Suprapubic skin (tissue), 4 donors: ENCODE results near the gene TRPV6. TPM values are rescaled to one million over a fixed set of nuclear protein-coding genes. Genes with fewer than 3 reads are reported as not detected.

Source experiments
- DNase-seq, 2 donors: peaks; one replicate each; pipeline ENCODE4 v3.0.0-alpha.2; 2019; ENCODE audit warnings: low spot score in 2 of 2
- H3K27ac ChIP-seq: fragments of 200-600 bp; sonication (generic); one replicate; pipeline ENCODE4 v1.5.1; 2019
- H3K27me3 ChIP-seq: fragments of 200-600 bp; sonication (generic); one replicate; pipeline ENCODE4 v1.5.1; 2019
- H3K36me3 ChIP-seq: fragments of 200-600 bp; sonication (generic); one replicate; pipeline ENCODE4 v1.5.1; 2019
- H3K4me1 ChIP-seq: fragments of 200-600 bp; sonication (generic); one replicate; pipeline ENCODE4 v1.5.1; 2019
- H3K4me3 ChIP-seq: fragments of 200-600 bp; sonication (generic); one replicate; pipeline ENCODE4 v1.5.1; 2019; ENCODE audit warnings: mild to moderate bottlenecking
- H3K9me3 ChIP-seq: fragments of 200-600 bp; sonication (generic); one replicate; pipeline ENCODE4 v1.5.1; 2019
- CTCF ChIP-seq, 2 donors: fragments of 200-600 bp in 1 of 2; fragments of 450-650 bp in 1 of 2; sonication (generic) in 1 of 2; IDR thresholded peaks; one replicate each; pipeline ENCODE4 v1.5.1; 2016 to 2019; ENCODE audit warnings: antibody characterized with exemption in 2 of 2, mild to moderate bottlenecking in 1 of 2, moderate library complexity in 1 of 2
- EP300 ChIP-seq: sonication (generic); formaldehyde crosslinking; IDR thresholded peaks from one replicate; pipeline ENCODE4 v1.6.1; 2017; ENCODE audit warnings: antibody characterized with exemption
- POLR2A ChIP-seq, 2 donors: fragments of 450-650 bp; IDR thresholded peaks; one replicate each; pipeline ENCODE4 v1.6.1; 2017; ENCODE audit warnings: antibody characterized with exemption in 2 of 2, mild to moderate bottlenecking in 2 of 2, moderate library complexity in 2 of 2
- POLR2AphosphoS5 ChIP-seq, 3 donors: sonication (generic); formaldehyde crosslinking; IDR thresholded peaks; one replicate each; pipeline ENCODE4 v1.6.1; 2017; ENCODE audit warnings: antibody characterized with exemption in 3 of 3
- WGBS: methylation state at CpG from one replicate; pipeline ENCODE4 v1.1.5; 2018; 5-methylcytosine and 5-hydroxymethylcytosine counted together
- total RNA-seq, 4 donors: library from RNA; depleted of rRNA; stranded (reverse); fragments of >200 nt; gene quantifications; one replicate each; pipeline ENCODE4 v1.1.0, GENCODE V29; 2016

The TRPV6 gene
- total RNA-seq, 4 donors from 2014 or later = 7.5 to 34.8 (median 15.0) TPM

GRCh38 chr7:142868986-142869415 is 16.5 kb downstream of the TRPV6 start:
- Histone ChIP-seq H3K27me3 (no peaks in the 10 kb centered on the region), H3K4me1 (peaks cover 16% of the 10 kb centered on the region), H3K36me3 (peaks cover 49% of the 10 kb centered on the region), H3K27ac (no peak overlapping the region), H3K9me3 (no peaks in the 10 kb centered on the region), H3K4me3 (no peak overlapping the region)
- 87% methylated on average over 6 of the region's 11 CpGs for WGBS
- DNase-seq = no peak
- no peak for TF ChIP-seq POLR2AphosphoS5 (IDR thresholded peaks at IDR 0.05)
- TF ChIP-seq CTCF (IDR thresholded peaks at IDR 0.05) = no peak
- no peak for TF ChIP-seq POLR2A (IDR thresholded peaks at IDR 0.05)
- TF ChIP-seq EP300 = no peak

GRCh38 chr7:142868188-142868985 is 17.2 kb downstream of the TRPV6 start:
- no peak for DNase-seq
- H3K27me3 ChIP-seq = no peaks in the 10 kb centered on the region
- WGBS = 90% methylated on average over 14 of the region's 31 CpGs
- H3K4me1 ChIP-seq = peaks cover 19% of the 10 kb centered on the region
- no peak for TF ChIP-seq EP300
- no peak for TF ChIP-seq CTCF (IDR thresholded peaks at IDR 0.05)
- TF ChIP-seq POLR2AphosphoS5 (IDR thresholded peaks at IDR 0.05) = no peak
- TF ChIP-seq POLR2A (IDR thresholded peaks at IDR 0.05) = no peak
- peaks cover 54% of the 10 kb centered on the region for H3K36me3 ChIP-seq
- no peaks in the 10 kb centered on the region for H3K9me3 ChIP-seq
- H3K27ac ChIP-seq = no peak overlapping the region
- H3K4me3 ChIP-seq = no peak overlapping the region

GRCh38 chr7:142867398-142868187 is 18.0 kb downstream of the TRPV6 start:
- Histone ChIP-seq H3K36me3 (peaks cover 62% of the 10 kb centered on the region), H3K27me3 (no peaks in the 10 kb centered on the region), H3K4me1 (peaks cover 19% of the 10 kb centered on the region), H3K9me3 (no peaks in the 10 kb centered on the region), H3K4me3 (no peak overlapping the region), H3K27ac (no peak overlapping the region)
- DNase-seq = no peak
- 84% methylated on average over 16 of the region's 18 CpGs for WGBS
- TF ChIP-seq POLR2A (IDR thresholded peaks at IDR 0.05) (no peak), CTCF (IDR thresholded peaks at IDR 0.05) (no peak), EP300 (no peak), POLR2AphosphoS5 (IDR thresholded peaks at IDR 0.05) (no peak)

- Histone ChIP-seq H3K4me3 (no peak overlapping the region), H3K36me3 (peaks cover 64% of the 10 kb centered on the region)
- WGBS = 69% methylated on average over 4 of the region's 4 CpGs
Observed at GRCh38 chr7:142867097-142867378, 18.5 kb downstream of the TRPV6 start.

More at GRCh38 chr7:142867097-142867378, 18.5 kb downstream of the TRPV6 start:
- Histone ChIP-seq H3K27me3 (no peaks in the 10 kb centered on the region), H3K4me1 (peaks cover 19% of the 10 kb centered on the region), H3K27ac (no peak overlapping the region), H3K9me3 (no peaks in the 10 kb centered on the region)
- TF ChIP-seq CTCF (IDR thresholded peaks at IDR 0.05) = no peak
- no peak for TF ChIP-seq POLR2A (IDR thresholded peaks at IDR 0.05)
- TF ChIP-seq POLR2AphosphoS5 (IDR thresholded peaks at IDR 0.05) = no peak
- TF ChIP-seq EP300 = no peak
- DNase-seq = no peak
